Measurements from ENCODE around the gene BCKDHB.
"Not testable (repeated sequence)": the region's sequence is repeated elsewhere in the genome, so short reads cannot be mapped to it uniquely, and the experiment has no call there.

Gene BCKDHB

DNA sequence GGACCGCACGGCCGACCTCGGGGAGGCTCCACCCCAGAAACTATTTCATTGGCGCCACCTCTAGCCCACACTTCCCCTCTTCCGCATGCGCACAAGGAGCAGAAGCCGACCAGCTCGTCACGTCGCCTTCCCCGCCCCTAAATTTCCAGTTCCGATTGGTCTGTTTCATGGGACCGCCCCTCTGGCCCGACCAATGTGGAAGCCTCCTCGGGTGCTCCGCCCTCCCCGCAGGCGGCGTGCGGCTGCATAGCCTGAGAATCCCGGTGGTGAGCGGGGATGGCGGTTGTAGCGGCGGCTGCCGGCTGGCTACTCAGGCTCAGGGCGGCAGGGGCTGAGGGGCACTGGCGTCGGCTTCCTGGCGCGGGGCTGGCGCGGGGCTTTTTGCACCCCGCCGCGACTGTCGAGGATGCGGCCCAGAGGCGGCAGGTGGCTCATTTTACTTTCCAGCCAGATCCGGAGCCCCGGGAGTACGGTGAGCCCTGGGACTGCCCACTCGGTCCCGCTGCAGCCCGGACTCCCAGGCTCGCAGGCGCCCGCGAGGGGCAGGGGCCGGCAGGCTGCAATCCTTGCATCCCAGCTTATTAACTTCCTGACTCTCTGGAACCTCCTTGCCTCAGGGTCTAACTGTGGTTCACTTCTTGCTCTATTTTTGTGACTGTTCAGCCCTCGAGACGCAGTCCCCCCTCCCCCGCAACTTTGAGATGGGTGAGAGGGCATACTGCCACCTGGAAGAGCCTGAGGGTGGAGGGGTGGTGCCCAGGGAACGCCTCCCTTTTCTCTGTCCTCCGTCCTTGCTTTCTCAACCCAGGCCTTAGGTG lies at the start of gene BCKDHB:
TSS of gene BCKDHB (plus strand) at position 254 of the 818 bp plus-strand sequence. CDS start at position 277, 23 bp downstream.
- H3K4me3 ChIP-seq (replicated peaks; ENCODE audit: low read depth, low read length) = peak within 1 kb of the TSS; percentile 69
- TF ChIP-seq, protein P1, sequence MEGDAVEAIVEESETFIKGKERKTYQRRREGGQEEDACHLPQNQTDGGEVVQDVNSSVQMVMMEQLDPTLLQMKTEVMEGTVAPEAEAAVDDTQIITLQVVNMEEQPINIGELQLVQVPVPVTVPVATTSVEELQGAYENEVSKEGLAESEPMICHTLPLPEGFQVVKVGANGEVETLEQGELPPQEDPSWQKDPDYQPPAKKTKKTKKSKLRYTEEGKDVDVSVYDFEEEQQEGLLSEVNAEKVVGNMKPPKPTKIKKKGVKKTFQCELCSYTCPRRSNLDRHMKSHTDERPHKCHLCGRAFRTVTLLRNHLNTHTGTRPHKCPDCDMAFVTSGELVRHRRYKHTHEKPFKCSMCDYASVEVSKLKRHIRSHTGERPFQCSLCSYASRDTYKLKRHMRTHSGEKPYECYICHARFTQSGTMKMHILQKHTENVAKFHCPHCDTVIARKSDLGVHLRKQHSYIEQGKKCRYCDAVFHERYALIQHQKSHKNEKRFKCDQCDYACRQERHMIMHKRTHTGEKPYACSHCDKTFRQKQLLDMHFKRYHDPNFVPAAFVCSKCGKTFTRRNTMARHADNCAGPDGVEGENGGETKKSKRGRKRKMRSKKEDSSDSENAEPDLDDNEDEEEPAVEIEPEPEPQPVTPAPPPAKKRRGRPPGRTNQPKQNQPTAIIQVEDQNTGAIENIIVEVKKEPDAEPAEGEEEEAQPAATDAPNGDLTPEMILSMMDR (IDR thresholded peaks at IDR 0.05; ENCODE audit: low read depth, low read length, missing control alignments) = no peak
- DNase-seq (ENCODE audit: extremely low read depth, low read depth) = peak; percentile 96

DNA sequence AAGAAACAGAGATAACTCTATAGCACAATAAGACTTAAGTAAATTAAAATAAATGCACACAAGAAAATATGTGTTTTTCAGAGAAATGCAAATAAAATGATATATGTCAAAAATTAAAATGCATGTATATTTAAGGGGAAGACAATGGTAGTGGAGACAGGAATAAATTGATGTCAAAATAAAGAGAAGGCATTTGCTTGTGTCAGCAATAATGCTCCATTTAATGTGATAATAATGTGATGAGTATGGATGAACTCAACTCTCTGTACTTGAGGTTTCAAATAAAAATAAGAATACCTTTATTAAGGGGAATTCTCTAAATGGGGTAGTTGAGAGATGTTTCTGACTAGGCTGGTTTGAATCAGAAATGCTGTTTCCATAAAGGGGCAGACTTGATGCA lies 45.7 kb upstream of the BCKDHB start:
- no peak for DNase-seq (ENCODE audit: extremely low read depth, low read depth)
- TF ChIP-seq, protein P1 (IDR thresholded peaks at IDR 0.05; ENCODE audit: low read depth, low read length, missing control alignments) = no peak

DNA sequence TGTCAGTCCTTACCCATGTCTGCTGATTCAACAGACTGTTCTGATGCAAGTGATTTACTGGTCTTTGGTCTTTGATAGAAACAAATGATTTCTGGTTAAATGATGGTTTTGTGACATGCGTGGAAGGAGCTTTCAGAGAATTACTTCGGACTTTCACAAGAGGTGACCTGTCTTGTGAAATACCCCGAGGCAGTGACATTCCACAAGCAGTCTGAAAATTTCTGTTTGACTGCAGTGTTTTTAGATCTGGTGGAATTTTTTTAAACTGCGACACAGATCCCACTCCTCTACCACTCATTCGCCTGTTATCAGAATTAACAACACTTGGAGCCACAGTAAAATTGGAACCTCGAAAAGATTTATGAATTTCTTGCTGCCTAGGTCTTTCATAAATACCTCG lies 38.3 kb upstream of the BCKDHB start:
- H3K4me3 ChIP-seq (replicated peaks; ENCODE audit: low read depth, low read length) = not testable (repeated sequence)

More for the DNA sequence above, 45.7 kb upstream of the BCKDHB start:
- H3K4me3 ChIP-seq (replicated peaks; ENCODE audit: low read depth, low read length) = no peak overlapping the region

DNA sequence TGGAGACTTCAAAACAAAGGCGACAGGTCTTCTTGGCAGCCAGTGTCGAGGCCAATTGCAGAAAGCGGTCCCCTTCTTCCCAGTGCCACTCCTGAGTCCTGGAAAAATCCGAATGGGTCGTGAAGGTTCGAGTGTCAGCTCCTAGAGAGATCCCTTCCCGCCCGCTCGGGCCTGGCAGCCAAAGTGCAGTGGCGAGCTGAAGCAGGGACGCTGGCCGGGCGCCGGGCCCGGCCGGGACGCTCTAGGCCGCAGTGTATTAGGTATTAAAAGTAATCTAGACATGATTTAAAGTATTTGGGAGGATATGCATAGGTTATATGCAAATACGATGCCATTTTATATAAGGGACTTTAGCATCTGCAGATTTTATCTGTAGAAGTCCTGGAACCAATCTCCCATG lies 36.0 kb upstream of the BCKDHB start:
- not testable (repeated sequence) for DNase-seq (ENCODE audit: extremely low read depth, low read depth)

More for the DNA sequence above, 38.3 kb upstream of the BCKDHB start:
- not testable (repeated sequence) for DNase-seq (ENCODE audit: extremely low read depth, low read depth)

DNA sequence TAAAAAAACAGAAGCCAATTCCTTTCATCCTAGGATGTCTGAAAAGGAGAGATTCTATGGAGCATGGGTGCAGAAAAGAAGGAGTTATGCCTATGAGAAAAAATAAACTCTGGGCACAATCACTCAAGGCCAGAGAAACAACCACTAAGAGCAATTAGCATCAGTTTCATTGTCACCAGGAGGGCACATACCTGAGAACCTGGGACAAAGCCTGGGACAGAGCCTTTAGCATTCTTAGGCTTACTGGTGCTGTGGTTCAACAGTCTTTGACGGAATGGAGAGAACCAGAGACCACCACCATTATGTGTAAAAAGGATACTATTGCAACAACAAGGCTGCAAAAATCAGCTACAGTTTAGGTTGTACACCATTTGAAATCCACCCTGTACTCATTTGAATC lies 29.4 kb upstream of the BCKDHB start:
- no peak overlapping the region for H3K4me3 ChIP-seq (replicated peaks; ENCODE audit: low read depth, low read length)
- TF ChIP-seq, protein P1 (IDR thresholded peaks at IDR 0.05; ENCODE audit: low read depth, low read length, missing control alignments) = no peak
- DNase-seq (ENCODE audit: extremely low read depth, low read depth) = no peak

More for the DNA sequence above, 36.0 kb upstream of the BCKDHB start:
- not testable (repeated sequence) for H3K4me3 ChIP-seq (replicated peaks; ENCODE audit: low read depth, low read length)

DNA sequence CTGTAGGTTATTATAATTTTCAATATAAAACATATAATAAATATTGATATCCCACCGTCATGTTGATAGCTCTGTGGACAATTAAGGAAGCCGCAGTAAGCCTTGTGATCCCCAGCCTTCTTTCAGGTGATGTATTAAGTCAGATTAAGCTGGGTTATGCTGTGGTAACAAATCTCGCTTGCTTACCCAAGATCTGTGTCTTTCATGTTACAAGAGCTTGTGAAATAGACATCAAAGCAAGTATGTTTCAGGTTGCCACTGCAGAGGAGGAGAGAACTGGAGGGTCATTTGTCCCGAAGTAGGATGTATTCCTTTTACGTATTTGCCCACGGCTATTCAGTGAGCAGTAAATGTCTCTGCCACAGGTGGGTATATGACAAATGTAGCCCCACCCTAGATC lies 17.8 kb upstream of the BCKDHB start:
- H3K4me3 ChIP-seq (replicated peaks; ENCODE audit: low read depth, low read length) = no peak overlapping the region
- no peak for DNase-seq (ENCODE audit: extremely low read depth, low read depth)
- TF ChIP-seq, protein P1 (IDR thresholded peaks at IDR 0.05; ENCODE audit: low read depth, low read length, missing control alignments) = no peak

DNA sequence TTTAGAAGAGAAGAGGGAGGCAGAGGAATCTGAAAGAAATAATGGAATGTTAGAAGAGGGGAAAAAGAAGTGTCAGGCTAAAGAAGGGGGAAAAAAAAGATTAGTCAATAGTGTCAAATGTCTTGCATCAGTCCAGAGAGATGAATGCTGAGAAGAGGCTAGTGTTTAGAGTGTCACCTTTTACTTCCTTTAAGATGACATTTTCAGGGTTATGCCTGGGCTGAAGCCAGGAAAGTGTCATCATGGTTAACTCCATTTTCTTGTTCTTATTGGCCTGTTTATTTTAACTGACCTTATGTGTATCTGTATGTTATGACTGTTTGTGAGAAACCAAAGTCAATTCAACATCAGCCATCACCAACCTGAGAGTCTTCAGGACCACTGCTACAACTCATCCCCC lies 15.0 kb upstream of the BCKDHB start:
- TF ChIP-seq, protein P1 (IDR thresholded peaks at IDR 0.05; ENCODE audit: low read depth, low read length, missing control alignments) = no peak
- DNase-seq (ENCODE audit: extremely low read depth, low read depth) = no peak
- H3K4me3 ChIP-seq (replicated peaks; ENCODE audit: low read depth, low read length) = no peak overlapping the region

DNA sequence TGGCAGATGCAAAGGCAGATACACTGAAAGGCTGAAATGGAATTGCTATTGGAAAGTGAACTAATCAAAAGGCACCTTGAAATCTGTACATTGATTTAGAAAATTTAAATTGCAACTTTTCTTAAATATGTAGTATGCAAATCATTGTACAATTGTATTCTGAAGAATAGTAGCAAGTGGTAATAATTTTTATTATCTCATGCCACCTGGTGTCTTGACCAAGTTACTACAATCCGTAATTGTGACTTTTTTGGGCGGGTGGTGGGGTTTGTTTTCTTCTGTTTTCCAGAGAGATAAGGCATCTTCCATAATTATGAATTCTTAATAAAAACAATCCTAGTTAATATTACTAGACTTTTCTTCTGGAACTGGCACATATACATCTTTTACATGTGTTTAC lies 12.5 kb upstream of the BCKDHB start:
- H3K4me3 ChIP-seq (replicated peaks; ENCODE audit: low read depth, low read length) = no peak overlapping the region
- no peak for DNase-seq (ENCODE audit: extremely low read depth, low read depth)
- TF ChIP-seq, protein P1 (IDR thresholded peaks at IDR 0.05; ENCODE audit: low read depth, low read length, missing control alignments) = peak; percentile 37
